ENCODE results near the gene GTF2H3.
A peak's percentile ranks its signal among the peaks of the same experiment; 100 is the strongest.
"Not testable (repeated sequence)": the region's sequence is repeated elsewhere in the genome, so short reads cannot be mapped to it uniquely, and the experiment has no call there.

Gene GTF2H3

GRCh38 chr12:123603495-123603894, 30.1 kb upstream of the GTF2H3 start:
- Histone ChIP-seq H3K4me1 (ENCODE audit: control insufficient read depth in 1 of 2, insufficient read depth in 2 of 2, low read length in 2 of 2) (peaks cover 8 to 17% of the 10 kb centered on the region in 2 donors), H3K36me3 (ENCODE audit: control insufficient read depth in 1 of 2, insufficient read depth in 2 of 2, low read length in 2 of 2) (peaks cover 27 to 32% of the 10 kb centered on the region in 2 donors)
- not testable (repeated sequence) for H3K9ac ChIP-seq (ENCODE audit: low read depth in 1 of 2, low read length in 2 of 2); H3K9me3 ChIP-seq (ENCODE audit: control insufficient read depth in 1 of 2, low read length in 2 of 2); H3K27ac ChIP-seq (ENCODE audit: low read depth, low read length); H3K27me3 ChIP-seq (ENCODE audit: control insufficient read depth in 1 of 2, insufficient read depth in 2 of 2, low read length in 2 of 2); H3K4me3 ChIP-seq (ENCODE audit: low read depth in 1 of 2, low read length in 2 of 2)

GRCh38 chr12:123607756-123608155, 25.9 kb upstream of the GTF2H3 start:
- Histone ChIP-seq H3K27ac (ENCODE audit: low read depth, low read length) (no peak overlapping the region), H3K4me1 (ENCODE audit: control insufficient read depth in 1 of 2, insufficient read depth in 2 of 2, low read length in 2 of 2) (peaks cover 4 to 6% of the 10 kb centered on the region in 2 donors), H3K9me3 (ENCODE audit: control insufficient read depth in 1 of 2, low read length in 2 of 2) (no peaks in the 10 kb centered on the region), H3K27me3 (ENCODE audit: control insufficient read depth in 1 of 2, insufficient read depth in 2 of 2, low read length in 2 of 2) (no peaks in the 10 kb centered on the region), H3K9ac (ENCODE audit: low read depth in 1 of 2, low read length in 2 of 2) (no peak overlapping the region), H3K4me3 (ENCODE audit: low read depth in 1 of 2, low read length in 2 of 2) (no peak overlapping the region), H3K36me3 (ENCODE audit: control insufficient read depth in 1 of 2, insufficient read depth in 2 of 2, low read length in 2 of 2) (peaks cover 47 to 70% of the 10 kb centered on the region in 2 donors)

DNA sequence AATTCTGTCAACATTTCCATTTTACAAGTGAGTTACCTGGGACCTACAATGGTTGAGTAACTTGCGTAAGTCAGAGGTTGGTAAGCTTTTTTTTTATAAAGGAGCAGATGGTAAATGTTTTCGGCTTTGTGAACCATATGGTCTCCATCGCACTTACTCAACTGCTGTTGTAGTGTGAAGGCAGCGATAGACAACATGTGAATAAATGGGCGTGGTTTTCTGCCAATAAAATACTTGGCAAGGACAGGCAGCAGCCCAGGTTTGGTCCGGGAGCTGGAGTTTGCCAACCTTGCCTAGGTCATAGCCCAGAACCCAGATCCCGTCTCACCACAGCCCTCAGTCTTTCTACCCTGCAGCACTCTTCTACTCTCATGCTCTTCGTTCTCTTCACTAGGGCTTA, 25.4 kb upstream of the GTF2H3 start:
- Histone ChIP-seq H3K36me3 (ENCODE audit: control insufficient read depth in 1 of 2, insufficient read depth in 2 of 2, low read length in 2 of 2) (peaks cover 48 to 74% of the 10 kb centered on the region in 2 donors), H3K27me3 (ENCODE audit: control insufficient read depth in 1 of 2, insufficient read depth in 2 of 2, low read length in 2 of 2) (no peaks in the 10 kb centered on the region), H3K27ac (ENCODE audit: low read depth, low read length) (no peak overlapping the region), H3K9me3 (ENCODE audit: control insufficient read depth in 1 of 2, low read length in 2 of 2) (no peaks in the 10 kb centered on the region), H3K9ac (ENCODE audit: low read depth in 1 of 2, low read length in 2 of 2) (no peak overlapping the region), H3K4me1 (ENCODE audit: control insufficient read depth in 1 of 2, insufficient read depth in 2 of 2, low read length in 2 of 2) (peaks cover under 1 to 1% of the 10 kb centered on the region in 2 donors), H3K4me3 (ENCODE audit: low read depth in 1 of 2, low read length in 2 of 2) (no peak overlapping the region)

DNA sequence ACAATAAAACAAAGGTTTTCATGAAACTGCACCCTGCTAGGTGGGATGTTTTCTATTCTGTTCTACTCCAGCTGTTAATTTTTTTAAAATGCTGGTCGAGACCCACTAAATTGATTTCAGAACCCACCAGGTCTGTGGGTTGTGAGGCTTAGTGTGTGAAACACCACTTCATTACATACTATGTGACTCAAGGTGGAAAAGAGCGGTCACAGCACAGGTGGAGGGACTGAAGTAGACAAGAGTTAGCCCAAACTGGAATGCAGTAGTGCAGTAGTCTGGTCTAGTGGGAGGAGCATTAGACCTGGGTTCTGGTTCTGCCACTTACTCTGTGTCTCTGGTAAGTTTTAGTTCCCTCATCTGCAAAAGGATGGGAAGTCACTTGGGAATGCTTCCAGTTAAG, 19.5 kb upstream of the GTF2H3 start:
- Histone ChIP-seq H3K4me1 (ENCODE audit: control insufficient read depth in 1 of 2, insufficient read depth in 2 of 2, low read length in 2 of 2) (no peaks in the 10 kb centered on the region), H3K27ac (ENCODE audit: low read depth, low read length) (no peak overlapping the region), H3K36me3 (ENCODE audit: control insufficient read depth in 1 of 2, insufficient read depth in 2 of 2, low read length in 2 of 2) (peaks cover 54 to 86% of the 10 kb centered on the region in 2 donors), H3K4me3 (ENCODE audit: low read depth in 1 of 2, low read length in 2 of 2) (no peak overlapping the region), H3K27me3 (ENCODE audit: control insufficient read depth in 1 of 2, insufficient read depth in 2 of 2, low read length in 2 of 2) (no peaks in the 10 kb centered on the region), H3K9ac (ENCODE audit: low read depth in 1 of 2, low read length in 2 of 2) (no peak overlapping the region), H3K9me3 (ENCODE audit: control insufficient read depth in 1 of 2, low read length in 2 of 2) (no peaks in the 10 kb centered on the region)

- Histone ChIP-seq H3K36me3 (ENCODE audit: control insufficient read depth in 1 of 2, insufficient read depth in 2 of 2, low read length in 2 of 2) (peaks cover 54 to 85% of the 10 kb centered on the region in 2 donors), H3K9ac (ENCODE audit: low read depth in 1 of 2, low read length in 2 of 2) (no peak overlapping the region), H3K27ac (ENCODE audit: low read depth, low read length) (no peak overlapping the region), H3K4me1 (ENCODE audit: control insufficient read depth in 1 of 2, insufficient read depth in 2 of 2, low read length in 2 of 2) (no peaks in the 10 kb centered on the region), H3K9me3 (ENCODE audit: control insufficient read depth in 1 of 2, low read length in 2 of 2) (no peaks in the 10 kb centered on the region), H3K4me3 (ENCODE audit: low read depth in 1 of 2, low read length in 2 of 2) (no peak overlapping the region), H3K27me3 (ENCODE audit: control insufficient read depth in 1 of 2, insufficient read depth in 2 of 2, low read length in 2 of 2) (no peaks in the 10 kb centered on the region)
Observed at GRCh38 chr12:123614531-123614930, 19.1 kb upstream of the GTF2H3 start.

GRCh38 chr12:123617144-123617543, 16.5 kb upstream of the GTF2H3 start:
- peaks cover 59 to 88% of the 10 kb centered on the region in 2 donors for H3K36me3 ChIP-seq (ENCODE audit: control insufficient read depth in 1 of 2, insufficient read depth in 2 of 2, low read length in 2 of 2)
- H3K27me3 ChIP-seq (ENCODE audit: control insufficient read depth in 1 of 2, insufficient read depth in 2 of 2, low read length in 2 of 2), result no peaks in the 10 kb centered on the region
- H3K4me1 ChIP-seq (ENCODE audit: control insufficient read depth in 1 of 2, insufficient read depth in 2 of 2, low read length in 2 of 2), result no peaks in the 10 kb centered on the region
- no peaks in the 10 kb centered on the region for H3K9me3 ChIP-seq (ENCODE audit: control insufficient read depth in 1 of 2, low read length in 2 of 2)
- H3K27ac ChIP-seq (ENCODE audit: low read depth, low read length), result no peak overlapping the region
- H3K9ac ChIP-seq (ENCODE audit: low read depth in 1 of 2, low read length in 2 of 2), result no peak overlapping the region
- no peak overlapping the region for H3K4me3 ChIP-seq (ENCODE audit: low read depth in 1 of 2, low read length in 2 of 2)

DNA sequence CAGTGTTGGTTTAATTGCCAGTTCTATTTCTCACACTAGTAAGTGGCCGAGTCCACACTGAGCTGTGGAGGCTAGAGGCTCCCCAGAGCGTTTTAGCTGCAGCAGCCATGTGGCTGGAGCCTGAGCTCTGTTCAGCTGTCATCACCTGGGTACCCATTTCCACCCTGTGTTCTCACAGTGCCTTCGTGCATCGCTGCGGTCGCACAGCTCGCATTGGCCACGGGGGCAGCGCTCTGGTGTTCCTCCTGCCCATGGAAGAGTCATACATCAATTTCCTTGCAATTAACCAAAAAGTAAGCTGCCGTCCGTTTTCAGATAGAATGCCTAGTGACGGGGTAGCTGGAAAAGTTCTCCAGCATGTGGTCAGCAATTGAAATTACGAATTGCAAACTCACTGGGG, 16.0 kb upstream of the GTF2H3 start:
- Histone ChIP-seq H3K36me3 (ENCODE audit: control insufficient read depth in 1 of 2, insufficient read depth in 2 of 2, low read length in 2 of 2) (peaks cover 57 to 88% of the 10 kb centered on the region in 2 donors), H3K27me3 (ENCODE audit: control insufficient read depth in 1 of 2, insufficient read depth in 2 of 2, low read length in 2 of 2) (no peaks in the 10 kb centered on the region), H3K9ac (ENCODE audit: low read depth in 1 of 2, low read length in 2 of 2) (no peak overlapping the region), H3K4me3 (ENCODE audit: low read depth in 1 of 2, low read length in 2 of 2) (no peak overlapping the region), H3K27ac (ENCODE audit: low read depth, low read length) (no peak overlapping the region), H3K9me3 (ENCODE audit: control insufficient read depth in 1 of 2, low read length in 2 of 2) (no peaks in the 10 kb centered on the region), H3K4me1 (ENCODE audit: control insufficient read depth in 1 of 2, insufficient read depth in 2 of 2, low read length in 2 of 2) (no peaks in the 10 kb centered on the region)

DNA sequence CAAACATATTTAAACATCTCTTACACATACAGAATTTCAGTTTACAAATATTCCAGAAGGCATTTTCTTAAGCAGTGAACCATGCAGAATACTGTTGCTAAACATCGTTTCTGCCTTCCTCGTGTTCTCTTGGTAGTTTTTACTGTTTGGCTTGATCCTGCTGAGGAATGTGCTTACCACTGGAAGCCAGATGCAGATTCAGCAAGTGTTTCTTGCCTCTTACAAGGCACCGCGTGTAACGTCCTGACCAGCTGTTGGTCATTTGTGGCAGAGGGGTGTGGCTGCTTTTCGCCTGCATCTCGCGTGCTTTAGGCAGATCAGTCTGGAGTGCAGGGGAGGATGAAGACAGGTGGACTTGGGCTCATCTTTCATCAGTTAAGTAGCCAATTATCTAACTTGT, 12.5 kb upstream of the GTF2H3 start:
- H3K9ac ChIP-seq (ENCODE audit: low read depth in 1 of 2, low read length in 2 of 2), result no peak overlapping the region
- no peak overlapping the region for H3K27ac ChIP-seq (ENCODE audit: low read depth, low read length)
- H3K4me1 ChIP-seq (ENCODE audit: control insufficient read depth in 1 of 2, insufficient read depth in 2 of 2, low read length in 2 of 2), result no peaks in the 10 kb centered on the region
- no peaks in the 10 kb centered on the region for H3K27me3 ChIP-seq (ENCODE audit: control insufficient read depth in 1 of 2, insufficient read depth in 2 of 2, low read length in 2 of 2)
- H3K4me3 ChIP-seq (ENCODE audit: low read depth in 1 of 2, low read length in 2 of 2), result no peak overlapping the region
- H3K9me3 ChIP-seq (ENCODE audit: control insufficient read depth in 1 of 2, low read length in 2 of 2), result no peaks in the 10 kb centered on the region
- H3K36me3 ChIP-seq (ENCODE audit: control insufficient read depth in 1 of 2, insufficient read depth in 2 of 2, low read length in 2 of 2), result peaks cover 40 to 83% of the 10 kb centered on the region in 2 donors

DNA sequence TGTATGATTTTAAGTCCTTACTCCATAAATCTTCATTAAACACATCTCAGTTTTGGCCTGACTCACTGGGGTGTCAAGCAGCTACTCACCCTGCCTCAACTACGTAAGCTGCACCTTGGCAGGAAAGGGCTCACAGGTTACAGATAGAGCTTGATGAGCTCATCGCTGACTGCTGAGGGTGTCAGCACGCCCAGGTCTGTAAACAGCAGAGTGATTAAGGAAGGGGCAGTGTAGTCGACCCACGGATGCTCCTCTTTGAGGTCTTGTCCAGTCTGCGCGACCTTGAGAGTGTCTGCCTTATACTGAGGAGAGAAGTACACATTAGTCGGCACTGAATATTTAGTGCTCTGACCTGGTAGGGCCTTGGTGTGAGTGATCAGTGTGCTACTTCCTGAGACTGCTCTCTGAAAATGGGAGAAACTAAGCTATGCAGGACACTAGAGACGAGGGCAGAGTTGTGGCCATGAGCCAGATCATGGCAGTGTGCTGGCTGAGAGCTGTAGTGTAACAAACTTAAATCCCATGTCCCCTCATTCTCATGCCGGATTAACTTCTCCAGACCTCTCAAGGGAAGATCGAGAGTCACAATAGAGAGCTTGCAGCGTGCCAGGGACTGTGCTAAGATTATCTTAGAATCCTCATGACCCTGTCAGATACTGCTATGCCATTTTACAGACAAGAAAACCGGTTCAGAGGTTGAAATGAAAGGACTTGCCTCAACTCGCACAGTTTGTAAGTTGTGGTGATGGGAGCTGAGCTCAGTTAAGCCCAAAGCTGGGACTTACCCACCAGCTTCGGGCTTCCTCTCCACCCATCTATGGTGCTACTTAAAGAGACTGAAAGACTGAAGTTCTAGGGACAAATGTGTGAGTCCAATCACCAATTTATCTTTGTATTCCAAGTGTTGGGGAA, 11.8 kb upstream of the GTF2H3 start:
- H3K4me3 ChIP-seq (ENCODE audit: low read depth in 1 of 2, low read length in 2 of 2), result no peak overlapping the region
- H3K9ac ChIP-seq (ENCODE audit: low read depth in 1 of 2, low read length in 2 of 2), result no peak overlapping the region
- no peaks in the 10 kb centered on the region for H3K27me3 ChIP-seq (ENCODE audit: control insufficient read depth in 1 of 2, insufficient read depth in 2 of 2, low read length in 2 of 2)
- peaks cover 40 to 83% of the 10 kb centered on the region in 2 donors for H3K36me3 ChIP-seq (ENCODE audit: control insufficient read depth in 1 of 2, insufficient read depth in 2 of 2, low read length in 2 of 2)
- H3K4me1 ChIP-seq (ENCODE audit: control insufficient read depth in 1 of 2, insufficient read depth in 2 of 2, low read length in 2 of 2), result no peaks in the 10 kb centered on the region
- no peaks in the 10 kb centered on the region for H3K9me3 ChIP-seq (ENCODE audit: control insufficient read depth in 1 of 2, low read length in 2 of 2)
- H3K27ac ChIP-seq (ENCODE audit: low read depth, low read length), result no peak overlapping the region

- peaks cover 12 to 19% of the 10 kb centered on the region in 2 donors for H3K36me3 ChIP-seq (ENCODE audit: control insufficient read depth in 1 of 2, insufficient read depth in 2 of 2, low read length in 2 of 2)
- H3K27me3 ChIP-seq (ENCODE audit: control insufficient read depth in 1 of 2, insufficient read depth in 2 of 2, low read length in 2 of 2), result no peaks in the 10 kb centered on the region
- peak overlapping the region; percentile 82 to 98 for H3K4me3 ChIP-seq (ENCODE audit: low read depth in 1 of 2, low read length in 2 of 2)
- no peak overlapping the region for H3K27ac ChIP-seq (ENCODE audit: low read depth, low read length)
- peaks cover 9 to 10% of the 10 kb centered on the region in 2 donors for H3K4me1 ChIP-seq (ENCODE audit: control insufficient read depth in 1 of 2, insufficient read depth in 2 of 2, low read length in 2 of 2)
- no peaks in the 10 kb centered on the region for H3K9me3 ChIP-seq (ENCODE audit: control insufficient read depth in 1 of 2, low read length in 2 of 2)
- peak overlapping the region; percentile 45 to 90 for H3K9ac ChIP-seq (ENCODE audit: low read depth in 1 of 2, low read length in 2 of 2)
Observed at GRCh38 chr12:123634142-123634561, 523 bp downstream of the GTF2H3 start.
